Nephron progenitor cell (in vitro differentiated cells): ENCODE measurements around the gene SCRN1.
A peak's percentile ranks its signal among the peaks of the same experiment; 100 is the strongest.

ENCODE experiments used
- DNase-seq: peaks from one replicate; pipeline ENCODE4 v3.0.0; 2021
- H3K27ac Mint-ChIP-seq: 2 replicates; pipeline ENCODE4 v1.8.0; 2021; ENCODE audit warnings: mild to moderate bottlenecking, moderate library complexity, mixed read lengths
- H3K27me3 Mint-ChIP-seq: 2 replicates; pipeline ENCODE4 v1.8.0; 2021; ENCODE audit warnings: mild to moderate bottlenecking, low read depth, mixed read lengths; ENCODE audit not compliant: poor library complexity
- H3K36me3 Mint-ChIP-seq: 2 replicates; pipeline ENCODE4 v1.8.0; 2021; ENCODE audit warnings: low read depth, mixed read lengths
- H3K4me1 Mint-ChIP-seq: 2 replicates; pipeline ENCODE4 v1.8.0; 2021; ENCODE audit warnings: mixed read lengths
- H3K4me3 Mint-ChIP-seq: 2 replicates; pipeline ENCODE4 v1.8.0; 2021; ENCODE audit warnings: mild to moderate bottlenecking, moderate library complexity, mixed read lengths
- H3K9me3 Mint-ChIP-seq: 2 replicates; pipeline ENCODE4 v1.8.0; 2021; ENCODE audit warnings: mild to moderate bottlenecking, moderate library complexity, mixed read lengths
- CTCF ChIP-seq: fragments of 200-600 bp; sonication (generic); IDR thresholded peaks from 2 replicates; pipeline ENCODE4 v1.5.0; 2021; ENCODE audit warnings: antibody characterized with exemption

The SCRN1 gene

GRCh38 chr7:29976673-29977415 is 12.8 kb downstream of the SCRN1 start:
- no peak for DNase-seq
- peaks cover 23% of the 10 kb centered on the region for H3K36me3 Mint-ChIP-seq
- H3K4me1 Mint-ChIP-seq: peaks cover 41% of the 10 kb centered on the region
- no peaks in the 10 kb centered on the region for H3K27me3 Mint-ChIP-seq
- no peak overlapping the region for H3K4me3 Mint-ChIP-seq
- no peaks in the 10 kb centered on the region for H3K9me3 Mint-ChIP-seq
- H3K27ac Mint-ChIP-seq: peak overlapping the region; percentile 3
- TF ChIP-seq CTCF: no peak

DNA sequence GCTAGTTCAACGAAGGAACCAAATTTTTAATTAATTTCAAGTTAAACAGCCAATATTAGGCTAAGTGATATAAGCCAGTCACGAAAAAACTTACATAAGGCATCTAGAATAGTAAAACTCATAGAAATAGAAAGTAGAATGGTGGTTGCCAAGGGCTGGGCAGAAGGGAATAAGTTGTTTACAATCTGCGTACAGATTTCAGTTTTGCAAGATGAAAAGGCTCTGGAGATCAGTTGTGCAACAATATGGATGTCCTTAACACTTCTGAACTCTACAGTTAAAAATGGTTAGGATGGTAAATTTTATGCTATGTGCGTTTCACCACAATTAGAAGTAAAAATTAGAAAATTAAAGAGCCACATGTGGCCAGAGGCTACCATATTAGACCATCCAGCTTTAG is 13.3 kb downstream of the SCRN1 start:
- peaks cover 22% of the 10 kb centered on the region for H3K36me3 Mint-ChIP-seq

GRCh38 chr7:29975561-29975960 is 14.0 kb downstream of the SCRN1 start:
- H3K27me3 Mint-ChIP-seq: no peaks in the 10 kb centered on the region
- H3K4me1 Mint-ChIP-seq: peaks cover 44% of the 10 kb centered on the region
- H3K4me3 Mint-ChIP-seq: no peak overlapping the region
- DNase-seq: no peak
- no peak for TF ChIP-seq CTCF
- H3K36me3 Mint-ChIP-seq: peaks cover 28% of the 10 kb centered on the region
- H3K9me3 Mint-ChIP-seq: no peaks in the 10 kb centered on the region
- H3K27ac Mint-ChIP-seq: peak overlapping the region; percentile 66

More for the DNA sequence above, 13.3 kb downstream of the SCRN1 start:
- TF ChIP-seq CTCF: no peak
- Mint-ChIP-seq H3K9me3 (no peaks in the 10 kb centered on the region), H3K4me1 (peaks cover 41% of the 10 kb centered on the region), H3K27ac (no peak overlapping the region), H3K4me3 (no peak overlapping the region), H3K27me3 (no peaks in the 10 kb centered on the region)
- DNase-seq: no peak

- Mint-ChIP-seq H3K4me1 (peaks cover 57% of the 10 kb centered on the region), H3K9me3 (no peaks in the 10 kb centered on the region), H3K27ac (peak overlapping the region; percentile 31), H3K4me3 (no peak overlapping the region), H3K36me3 (peaks cover 31% of the 10 kb centered on the region), H3K27me3 (no peaks in the 10 kb centered on the region)
- no peak for DNase-seq
- no peak for TF ChIP-seq CTCF
These were observed 15.3 kb downstream of the SCRN1 start for GRCh38 chr7:29974286-29974685.

- TF ChIP-seq CTCF: no peak
- H3K27me3 Mint-ChIP-seq: no peaks in the 10 kb centered on the region
- no peak for DNase-seq
- H3K27ac Mint-ChIP-seq: no peak overlapping the region
- H3K9me3 Mint-ChIP-seq: peaks cover 5% of the 10 kb centered on the region
- H3K4me3 Mint-ChIP-seq: no peak overlapping the region
- H3K36me3 Mint-ChIP-seq: peaks cover 50% of the 10 kb centered on the region
- H3K4me1 Mint-ChIP-seq: peaks cover 50% of the 10 kb centered on the region
These were observed 17.3 kb downstream of the SCRN1 start for GRCh38 chr7:29972315-29972669.
